HepG2 (cell line): ENCODE measurements around the gene CIB2. TPM values are rescaled to one million over a fixed set of nuclear protein-coding genes. Genes with fewer than 3 reads are reported as not detected.

ENCODE experiments used
- CENPX ChIP-seq: sonication (generic); formaldehyde crosslinking; IDR thresholded peaks from 2 replicates; pipeline ENCODE4 v1.9.0; 2021; ENCODE audit warnings: mild to moderate bottlenecking, missing genetic modification reagents, moderate library complexity
- CERS6 ChIP-seq: sonication (generic); formaldehyde crosslinking; IDR thresholded peaks from 2 replicates; pipeline ENCODE4 v1.5.0; 2020; ENCODE audit warnings: missing genetic modification reagents
- CREBL2 ChIP-seq: sonication (generic); formaldehyde crosslinking; IDR thresholded peaks from 2 replicates; pipeline ENCODE4 v1.8.1; 2023; ENCODE audit warnings: missing genetic modification reagents, mild to moderate bottlenecking, borderline replicate concordance
- HBP1 ChIP-seq: IDR thresholded peaks from 2 replicates; pipeline ENCODE4 v1.6.1; 2016; ENCODE audit warnings: low read depth, control low read depth
- MAZ ChIP-seq, 2 experiments: sonication (generic) in 1 of 2; formaldehyde crosslinking in 1 of 2; IDR thresholded peaks; 2 replicates each; pipeline versions ENCODE4 v1.5.0 to v1.6.1; 2012 to 2020; ENCODE audit warnings: low read depth in 2 of 2, mild to moderate bottlenecking in 2 of 2, borderline replicate concordance in 1 of 2, improper control_type of control experiment in 1 of 2, low read length in 1 of 2, missing genetic modification reagents in 1 of 2, moderate library complexity in 1 of 2
- MXD4 ChIP-seq: IDR thresholded peaks from 2 replicates; pipeline ENCODE4 v1.6.1; 2016; ENCODE audit warnings: mild to moderate bottlenecking, missing biosample characterization, missing genetic modification reagents
- NCOA5 ChIP-seq: sonication (generic); formaldehyde crosslinking; IDR thresholded peaks from 2 replicates; pipeline ENCODE4 v1.4.0; 2020; ENCODE audit warnings: missing genetic modification reagents
- NR2C2 ChIP-seq: sonication (generic); formaldehyde crosslinking; IDR thresholded peaks from 2 replicates; pipeline ENCODE4 v1.4.0; 2020; ENCODE audit warnings: missing genetic modification reagents, mild to moderate bottlenecking, moderate library complexity, borderline replicate concordance
- TBL1XR1 ChIP-seq: fragments of 150-350 bp; IDR thresholded peaks from 2 replicates; pipeline ENCODE4 v1.6.1; 2014; ENCODE audit warnings: borderline replicate concordance, low read length; ENCODE audit not compliant: partially characterized antibody
- ZIK1 ChIP-seq: sonication (generic); formaldehyde crosslinking; IDR thresholded peaks from 2 replicates; pipeline ENCODE4 v1.5.0; 2020; ENCODE audit warnings: mild to moderate bottlenecking, low read depth, missing genetic modification reagents, borderline replicate concordance
- ZNF124 ChIP-seq: sonication (generic); formaldehyde crosslinking; IDR thresholded peaks from 2 replicates; pipeline ENCODE4 v1.4.0; 2020; ENCODE audit warnings: missing genetic modification reagents
- ZNF17 ChIP-seq: sonication (generic); formaldehyde crosslinking; IDR thresholded peaks from 2 replicates; pipeline ENCODE4 v1.5.0; 2020; ENCODE audit warnings: mild to moderate bottlenecking, missing genetic modification reagents
- ZNF235 ChIP-seq: sonication (generic); formaldehyde crosslinking; IDR thresholded peaks from 2 replicates; pipeline ENCODE4 v1.8.1; 2023; ENCODE audit warnings: mild to moderate bottlenecking, missing genetic modification reagents, borderline replicate concordance
- ZNF263 ChIP-seq: sonication (generic); formaldehyde crosslinking; IDR thresholded peaks from 2 replicates; pipeline ENCODE4 v1.4.0; 2020; ENCODE audit warnings: missing genetic modification reagents
- ZNF691 ChIP-seq: sonication (generic); formaldehyde crosslinking; IDR thresholded peaks from 2 replicates; pipeline ENCODE4 v1.4.0; 2020; ENCODE audit warnings: missing genetic modification reagents, low read depth, mild to moderate bottlenecking, borderline replicate concordance
- ZNF761 ChIP-seq: sonication (generic); formaldehyde crosslinking; conservative IDR thresholded peaks from 2 replicates; pipeline ENCODE4 v1.4.0; 2020; ENCODE audit warnings: mild to moderate bottlenecking, missing genetic modification reagents
- polyA plus RNA-seq, 8 experiments: library from polyadenylated mRNA; depleted of rRNA in 3 of 8; stranded (reverse) in 7 of 8; unstranded in 1 of 8; fragments of >200 nt; fragmentation: Illumina TruSeq in 4 of 8; extraction: Trizol in 4 of 8; gene quantifications; 2 replicates each; pipeline versions ENCODE4 v1.2.1 to v1.2.3, GENCODE V29; 2011 to 2016; ENCODE audit warnings: low read depth in 4 of 8, missing spikeins in 1 of 8, mixed read lengths in 1 of 8; ENCODE audit not compliant: insufficient read depth in 1 of 8
- total RNA-seq, 5 experiments: library from RNA; depleted of rRNA; stranded (reverse); fragments of >200 nt; fragmentation: Illumina TruSeq; extraction: Trizol; gene quantifications; 2 replicates each; pipeline ENCODE4 v1.2.3, GENCODE V29; 2016; ENCODE audit warnings: low read depth in 1 of 5
- TF ChIP-seq, protein P1 (sequence below): sonication (generic); formaldehyde crosslinking; IDR thresholded peaks from 2 replicates; pipeline ENCODE4 v1.9.0; 2021; ENCODE audit warnings: missing genetic modification reagents, borderline replicate concordance
- TF ChIP-seq, protein P2 (sequence below): sonication (generic); formaldehyde crosslinking; IDR thresholded peaks from 2 replicates; pipeline ENCODE4 v1.4.0; 2020; ENCODE audit warnings: mild to moderate bottlenecking, missing genetic modification reagents, borderline replicate concordance
- TF ChIP-seq, protein P3 (sequence below): fragments of 450-650 bp; IDR thresholded peaks from 2 replicates; pipeline ENCODE4 v1.6.1; 2017; ENCODE audit warnings: mild to moderate bottlenecking

The CIB2 gene
- total and polyA plus RNA-seq, 2 of the 13 experiments (the other 11 are each of a cell fraction or from before 2014, with no cell fraction given) = 1.4 to 1.5 TPM

- no peak for TF ChIP-seq ZNF235 (CRISPR knock-in tag)
- no peak for TF ChIP-seq ZNF691 (CRISPR knock-in tag)
- TF ChIP-seq CERS6 = no peak
- TF ChIP-seq MXD4 (CRISPR knock-in tag) = no peak
- TF ChIP-seq, protein P1, sequence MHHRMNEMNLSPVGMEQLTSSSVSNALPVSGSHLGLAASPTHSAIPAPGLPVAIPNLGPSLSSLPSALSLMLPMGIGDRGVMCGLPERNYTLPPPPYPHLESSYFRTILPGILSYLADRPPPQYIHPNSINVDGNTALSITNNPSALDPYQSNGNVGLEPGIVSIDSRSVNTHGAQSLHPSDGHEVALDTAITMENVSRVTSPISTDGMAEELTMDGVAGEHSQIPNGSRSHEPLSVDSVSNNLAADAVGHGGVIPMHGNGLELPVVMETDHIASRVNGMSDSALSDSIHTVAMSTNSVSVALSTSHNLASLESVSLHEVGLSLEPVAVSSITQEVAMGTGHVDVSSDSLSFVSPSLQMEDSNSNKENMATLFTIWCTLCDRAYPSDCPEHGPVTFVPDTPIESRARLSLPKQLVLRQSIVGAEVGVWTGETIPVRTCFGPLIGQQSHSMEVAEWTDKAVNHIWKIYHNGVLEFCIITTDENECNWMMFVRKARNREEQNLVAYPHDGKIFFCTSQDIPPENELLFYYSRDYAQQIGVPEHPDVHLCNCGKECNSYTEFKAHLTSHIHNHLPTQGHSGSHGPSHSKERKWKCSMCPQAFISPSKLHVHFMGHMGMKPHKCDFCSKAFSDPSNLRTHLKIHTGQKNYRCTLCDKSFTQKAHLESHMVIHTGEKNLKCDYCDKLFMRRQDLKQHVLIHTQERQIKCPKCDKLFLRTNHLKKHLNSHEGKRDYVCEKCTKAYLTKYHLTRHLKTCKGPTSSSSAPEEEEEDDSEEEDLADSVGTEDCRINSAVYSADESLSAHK (CRISPR knock-in tag) = no peak
- TF ChIP-seq, protein P2, sequence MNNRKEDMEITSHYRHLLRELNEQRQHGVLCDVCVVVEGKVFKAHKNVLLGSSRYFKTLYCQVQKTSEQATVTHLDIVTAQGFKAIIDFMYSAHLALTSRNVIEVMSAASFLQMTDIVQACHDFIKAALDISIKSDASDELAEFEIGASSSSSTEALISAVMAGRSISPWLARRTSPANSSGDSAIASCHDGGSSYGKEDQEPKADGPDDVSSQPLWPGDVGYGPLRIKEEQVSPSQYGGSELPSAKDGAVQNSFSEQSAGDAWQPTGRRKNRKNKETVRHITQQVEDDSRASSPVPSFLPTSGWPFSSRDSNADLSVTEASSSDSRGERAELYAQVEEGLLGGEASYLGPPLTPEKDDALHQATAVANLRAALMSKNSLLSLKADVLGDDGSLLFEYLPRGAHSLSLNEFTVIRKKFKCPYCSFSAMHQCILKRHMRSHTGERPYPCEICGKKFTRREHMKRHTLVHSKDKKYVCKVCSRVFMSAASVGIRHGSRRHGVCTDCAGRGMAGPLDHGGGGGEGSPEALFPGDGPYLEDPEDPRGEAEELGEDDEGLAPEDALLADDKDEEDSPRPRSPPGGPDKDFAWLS (CRISPR knock-in tag) = no peak
- TF ChIP-seq MAZ (IDR thresholded peaks at IDR 0.05; ENCODE audit: borderline replicate concordance, low read depth, low read length) = no peak
- TF ChIP-seq MAZ (CRISPR knock-in tag; IDR thresholded peaks at IDR 0.05; ENCODE audit: low read depth) = no peak
- TF ChIP-seq NCOA5 (CRISPR knock-in tag) = no peak
- TF ChIP-seq ZNF263 = no peak
- TF ChIP-seq TBL1XR1 = no peak
- TF ChIP-seq ZNF124 (CRISPR knock-in tag) = no peak
- TF ChIP-seq ZNF17 (CRISPR knock-in tag) = no peak
- TF ChIP-seq NR2C2 = no peak
- TF ChIP-seq ZNF761 (CRISPR knock-in tag) = no peak
- TF ChIP-seq ZIK1 (CRISPR knock-in tag) = no peak
- TF ChIP-seq, protein P3, sequence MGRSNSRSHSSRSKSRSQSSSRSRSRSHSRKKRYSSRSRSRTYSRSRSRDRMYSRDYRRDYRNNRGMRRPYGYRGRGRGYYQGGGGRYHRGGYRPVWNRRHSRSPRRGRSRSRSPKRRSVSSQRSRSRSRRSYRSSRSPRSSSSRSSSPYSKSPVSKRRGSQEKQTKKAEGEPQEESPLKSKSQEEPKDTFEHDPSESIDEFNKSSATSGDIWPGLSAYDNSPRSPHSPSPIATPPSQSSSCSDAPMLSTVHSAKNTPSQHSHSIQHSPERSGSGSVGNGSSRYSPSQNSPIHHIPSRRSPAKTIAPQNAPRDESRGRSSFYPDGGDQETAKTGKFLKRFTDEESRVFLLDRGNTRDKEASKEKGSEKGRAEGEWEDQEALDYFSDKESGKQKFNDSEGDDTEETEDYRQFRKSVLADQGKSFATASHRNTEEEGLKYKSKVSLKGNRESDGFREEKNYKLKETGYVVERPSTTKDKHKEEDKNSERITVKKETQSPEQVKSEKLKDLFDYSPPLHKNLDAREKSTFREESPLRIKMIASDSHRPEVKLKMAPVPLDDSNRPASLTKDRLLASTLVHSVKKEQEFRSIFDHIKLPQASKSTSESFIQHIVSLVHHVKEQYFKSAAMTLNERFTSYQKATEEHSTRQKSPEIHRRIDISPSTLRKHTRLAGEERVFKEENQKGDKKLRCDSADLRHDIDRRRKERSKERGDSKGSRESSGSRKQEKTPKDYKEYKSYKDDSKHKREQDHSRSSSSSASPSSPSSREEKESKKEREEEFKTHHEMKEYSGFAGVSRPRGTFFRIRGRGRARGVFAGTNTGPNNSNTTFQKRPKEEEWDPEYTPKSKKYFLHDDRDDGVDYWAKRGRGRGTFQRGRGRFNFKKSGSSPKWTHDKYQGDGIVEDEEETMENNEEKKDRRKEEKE = no peak
- TF ChIP-seq CREBL2 = no peak
- no peak for TF ChIP-seq HBP1 (CRISPR knock-in tag)
- no peak for TF ChIP-seq CENPX (CRISPR knock-in tag)
Observed at GRCh38 chr15:78088773-78089080, 42.5 kb downstream of the CIB2 start (continued).
